Measurements from ENCODE around the gene IKZF3.

Gene IKZF3

DNA sequence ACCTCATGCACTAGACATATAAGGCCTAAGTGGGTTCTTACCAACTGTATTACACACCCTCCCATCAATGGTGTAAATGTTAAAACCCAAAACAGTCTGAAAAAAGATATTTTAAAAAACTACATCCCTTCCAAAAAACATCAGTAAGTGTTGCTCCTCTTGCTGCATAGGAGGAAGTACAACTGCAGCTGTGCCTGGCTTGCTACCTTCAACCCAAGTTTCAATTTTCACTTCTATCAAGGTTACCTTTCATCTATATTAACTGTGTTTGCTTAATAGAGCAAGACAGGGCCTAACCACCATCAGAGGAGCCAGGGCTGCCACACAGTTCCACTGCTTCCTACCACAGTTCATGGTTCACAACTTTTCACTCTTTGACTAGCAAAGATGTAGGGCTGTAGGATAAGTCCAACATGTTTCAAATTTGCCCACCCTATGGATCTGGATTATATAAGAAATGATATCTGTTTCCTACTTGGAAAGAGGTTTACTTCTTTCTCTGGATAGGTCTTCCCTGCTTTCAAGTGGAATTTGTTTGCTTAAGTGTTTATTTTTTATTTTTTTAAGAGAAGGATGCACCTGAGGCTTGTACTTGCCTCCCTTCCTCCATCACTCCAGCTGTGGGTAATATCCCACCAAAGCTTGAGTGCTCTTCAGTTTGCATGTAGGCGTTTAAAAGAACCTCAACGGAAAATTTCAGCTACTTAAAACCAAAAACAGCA, 69.7 kb downstream of the IKZF3 start:
- Histone ChIP-seq H3K36me3 (replicated peaks; ENCODE audit: insufficient read depth, low read length) (peaks cover 19% of the 10 kb centered on the region), H3K9me2 (replicated peaks; ENCODE audit: insufficient read depth, low read length) (no peaks in the 10 kb centered on the region), H3F3A (ENCODE audit: insufficient read depth, low read length) (peaks cover 40% of the 10 kb centered on the region), H3K9me3 (replicated peaks; ENCODE audit: insufficient read depth, low read length) (no peaks in the 10 kb centered on the region), H4K20me1 (ENCODE audit: insufficient read depth, low read length) (no peaks in the 10 kb centered on the region), H3K27me3 (replicated peaks; ENCODE audit: insufficient read depth, low read length) (no peaks in the 10 kb centered on the region), H2AFZ (ENCODE audit: low read length) (no peak overlapping the region), H3K4me3 (ENCODE audit: low read length) (peak overlapping the region; percentile 4; the same call in 1 of the 2 replicates), H3K4me1 (ENCODE audit: low read length) (peaks cover 54% of the 10 kb centered on the region), H3K79me2 (ENCODE audit: low read length) (peaks cover 82% of the 10 kb centered on the region), H3K9ac (ENCODE audit: low read length) (peak overlapping the region; percentile 16; the same call in 1 of the 2 replicates), H3K4me2 (ENCODE audit: low read depth, low read length) (peak overlapping the region; percentile 63), H3K27ac (ENCODE audit: low read length) (peak overlapping the region; percentile 89)
- TF ChIP-seq, protein P1, sequence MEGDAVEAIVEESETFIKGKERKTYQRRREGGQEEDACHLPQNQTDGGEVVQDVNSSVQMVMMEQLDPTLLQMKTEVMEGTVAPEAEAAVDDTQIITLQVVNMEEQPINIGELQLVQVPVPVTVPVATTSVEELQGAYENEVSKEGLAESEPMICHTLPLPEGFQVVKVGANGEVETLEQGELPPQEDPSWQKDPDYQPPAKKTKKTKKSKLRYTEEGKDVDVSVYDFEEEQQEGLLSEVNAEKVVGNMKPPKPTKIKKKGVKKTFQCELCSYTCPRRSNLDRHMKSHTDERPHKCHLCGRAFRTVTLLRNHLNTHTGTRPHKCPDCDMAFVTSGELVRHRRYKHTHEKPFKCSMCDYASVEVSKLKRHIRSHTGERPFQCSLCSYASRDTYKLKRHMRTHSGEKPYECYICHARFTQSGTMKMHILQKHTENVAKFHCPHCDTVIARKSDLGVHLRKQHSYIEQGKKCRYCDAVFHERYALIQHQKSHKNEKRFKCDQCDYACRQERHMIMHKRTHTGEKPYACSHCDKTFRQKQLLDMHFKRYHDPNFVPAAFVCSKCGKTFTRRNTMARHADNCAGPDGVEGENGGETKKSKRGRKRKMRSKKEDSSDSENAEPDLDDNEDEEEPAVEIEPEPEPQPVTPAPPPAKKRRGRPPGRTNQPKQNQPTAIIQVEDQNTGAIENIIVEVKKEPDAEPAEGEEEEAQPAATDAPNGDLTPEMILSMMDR (IDR thresholded peaks at IDR 0.05; ENCODE audit: low read length), result no peak
- no peak for TF ChIP-seq EZH2 (optimal IDR thresholded peaks at IDR 0.05; ENCODE audit: low read depth, low read length)
- TF ChIP-seq EZH2phosphoT487 (IDR thresholded peaks at IDR 0.05; ENCODE audit: low read length), result no peak
- peak; percentile 91 for DNase-seq

- Histone ChIP-seq H3K9me3 (replicated peaks; ENCODE audit: insufficient read depth, low read length) (no peaks in the 10 kb centered on the region), H3K36me3 (replicated peaks; ENCODE audit: insufficient read depth, low read length) (peaks cover 23% of the 10 kb centered on the region), H3K9ac (ENCODE audit: low read length) (peak overlapping the region; percentile 4; the same call in 1 of the 2 replicates), H3K4me1 (ENCODE audit: low read length) (peaks cover 47% of the 10 kb centered on the region), H3F3A (ENCODE audit: insufficient read depth, low read length) (peaks cover 40% of the 10 kb centered on the region), H2AFZ (ENCODE audit: low read length) (no peak overlapping the region), H3K27me3 (replicated peaks; ENCODE audit: insufficient read depth, low read length) (no peaks in the 10 kb centered on the region), H3K4me3 (ENCODE audit: low read length) (peak overlapping the region; percentile 14; the same call in 1 of the 2 replicates), H3K27ac (ENCODE audit: low read length) (peak overlapping the region; percentile 89), H3K4me2 (ENCODE audit: low read depth, low read length) (peak overlapping the region; percentile 63), H4K20me1 (ENCODE audit: insufficient read depth, low read length) (no peaks in the 10 kb centered on the region), H3K79me2 (ENCODE audit: low read length) (peaks cover 79% of the 10 kb centered on the region), H3K9me2 (replicated peaks; ENCODE audit: insufficient read depth, low read length) (no peaks in the 10 kb centered on the region)
- TF ChIP-seq EZH2 (optimal IDR thresholded peaks at IDR 0.05; ENCODE audit: low read depth, low read length) (no peak), EZH2phosphoT487 (IDR thresholded peaks at IDR 0.05; ENCODE audit: low read length) (no peak)
- TF ChIP-seq, protein P1 (IDR thresholded peaks at IDR 0.05; ENCODE audit: low read length), result no peak
- DNase-seq, result no peak
Observed at GRCh38 chr17:39793301-39793872, 70.7 kb downstream of the IKZF3 start.

DNA sequence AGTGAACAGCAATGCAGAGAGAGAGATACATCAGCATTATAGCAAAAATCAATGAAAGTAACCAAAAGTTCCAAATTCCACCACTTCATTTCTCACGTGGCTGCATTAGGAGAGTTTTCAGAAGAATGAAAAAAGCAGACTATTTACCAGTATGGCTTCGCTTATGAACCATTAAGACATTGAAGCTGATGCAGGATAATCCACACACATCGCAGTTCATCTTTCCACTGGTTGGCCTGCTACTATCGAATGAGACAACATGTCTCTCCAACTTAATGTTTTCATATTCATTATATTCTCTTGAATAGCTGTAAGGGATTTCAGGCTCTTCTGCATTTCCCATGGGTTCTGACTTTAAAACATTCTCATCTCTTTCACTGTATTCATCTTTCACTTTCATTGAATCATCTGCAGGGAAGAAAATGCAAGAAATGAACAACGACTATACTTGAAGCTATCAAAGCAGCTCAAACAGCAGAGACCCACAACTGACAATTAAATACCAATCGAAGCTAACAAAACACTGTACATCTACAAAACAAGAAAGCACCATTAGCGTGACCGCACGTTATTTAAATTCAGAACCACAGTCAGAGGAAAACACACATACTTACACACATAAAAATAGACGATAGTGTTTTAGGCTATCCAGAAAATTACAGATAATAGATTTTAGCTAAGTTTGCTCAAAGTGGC, 71.4 kb downstream of the IKZF3 start:
- Histone ChIP-seq H3K9me2 (replicated peaks; ENCODE audit: insufficient read depth, low read length) (no peaks in the 10 kb centered on the region), H3K4me2 (ENCODE audit: low read depth, low read length) (peak overlapping the region; percentile 63), H3K9ac (ENCODE audit: low read length) (peak overlapping the region; percentile 4; the same call in 1 of the 2 replicates), H3K36me3 (replicated peaks; ENCODE audit: insufficient read depth, low read length) (peaks cover 30% of the 10 kb centered on the region), H3K27me3 (replicated peaks; ENCODE audit: insufficient read depth, low read length) (no peaks in the 10 kb centered on the region), H3K4me3 (ENCODE audit: low read length) (peak overlapping the region; percentile 14; the same call in 1 of the 2 replicates), H3K27ac (ENCODE audit: low read length) (peak overlapping the region; percentile 89), H2AFZ (ENCODE audit: low read length) (no peak overlapping the region), H3K4me1 (ENCODE audit: low read length) (peaks cover 51% of the 10 kb centered on the region), H3F3A (ENCODE audit: insufficient read depth, low read length) (peaks cover 39% of the 10 kb centered on the region), H3K9me3 (replicated peaks; ENCODE audit: insufficient read depth, low read length) (no peaks in the 10 kb centered on the region), H3K79me2 (ENCODE audit: low read length) (peaks cover 79% of the 10 kb centered on the region), H4K20me1 (ENCODE audit: insufficient read depth, low read length) (no peaks in the 10 kb centered on the region)
- no peak for DNase-seq
- TF ChIP-seq EZH2phosphoT487 (IDR thresholded peaks at IDR 0.05; ENCODE audit: low read length) (no peak), EZH2 (optimal IDR thresholded peaks at IDR 0.05; ENCODE audit: low read depth, low read length) (no peak)
- TF ChIP-seq, protein P1 (IDR thresholded peaks at IDR 0.05; ENCODE audit: low read length), result no peak

Measured in MM.1S (cell line).